ENCODE results near the gene AMDHD2. TPM values are rescaled to one million over a fixed set of nuclear protein-coding genes. Genes with fewer than 3 reads are reported as not detected.

The AMDHD2 gene
- total and polyA plus RNA-seq, 2 of the 13 experiments (the other 11 are each of a cell fraction or from before 2014, with no cell fraction given), result 33.5 to 39.1 TPM

GRCh38 chr16:2505695-2506094 lies 14.5 kb upstream of the AMDHD2 start:
- intact Hi-C loops (cut with micrococcal nuclease; ENCODE audit: unreplicated experiment), result loop anchor here (10.0 kb wide), 1 partner anchor 161 kb away; the partner anchor contains the start of gene ABCA3
- Histone ChIP-seq H3K79me2 (ENCODE audit: insufficient read depth, low read length) (no peaks in the 10 kb centered on the region), H2AFZ (ENCODE audit: low read length) (no peak overlapping the region), H3K4me3 (replicated peaks in 1 of 3; ENCODE audit: insufficient read depth in 1 of 3, low read depth in 2 of 3, low read length in 3 of 3) (no peak overlapping the region), H3K9me3 (ENCODE audit: low read length) (no peaks in the 10 kb centered on the region), H3K4me1 (ENCODE audit: insufficient read depth, low read length) (peaks cover 22% of the 10 kb centered on the region), H3K27ac (ENCODE audit: extremely low read length, insufficient read depth, low read length) (no peak overlapping the region), H3K4me2 (ENCODE audit: low read depth, low read length) (no peak overlapping the region), H3K9ac (ENCODE audit: insufficient read depth, low read depth, low read length) (no peak overlapping the region), H3K27me3 (ENCODE audit: control insufficient read depth in 1 of 2, insufficient read depth in 2 of 2, low read length in 2 of 2) (no peaks in the 10 kb centered on the region), H4K20me1 (ENCODE audit: insufficient read depth, low read length) (no peaks in the 10 kb centered on the region), H3K36me3 (replicated peaks in 1 of 2; ENCODE audit: control insufficient read depth in 1 of 2, insufficient read depth in 2 of 2, low read length in 2 of 2) (peaks cover 0 to 2% of the 10 kb centered on the region in 2 experiments; a peak in 1 of 5 replicates)
- DNase-seq (ENCODE audit: low spot score) (no peak), ATAC-seq (no peak), FAIRE-seq (no peak)
- in situ Hi-C loops (cut with HindIII; ENCODE audit: extremely low pct_ligation_motif_present, low pct_unique_long_range_greater_than_20kb), result no loop called here
- BruUV-seq (replicated peaks), result no TSS peak
- no peak for TF ChIP-seq GMEB1 (CRISPR knock-in tag; IDR thresholded peaks at IDR 0.05; ENCODE audit: borderline replicate concordance)
- no peak for TF ChIP-seq ZNF75D (CRISPR knock-in tag; IDR thresholded peaks at IDR 0.05; ENCODE audit: borderline replicate concordance)
- no peak for TF ChIP-seq ZMYM2 (CRISPR knock-in tag; IDR thresholded peaks at IDR 0.05)
- TF ChIP-seq NFE2L2 (IDR thresholded peaks at IDR 0.05; ENCODE audit: low read length), result no peak
- TF ChIP-seq ZNF770 (CRISPR knock-in tag; IDR thresholded peaks at IDR 0.05), result no peak
- no peak for TF ChIP-seq ZNF891 (CRISPR knock-in tag; IDR thresholded peaks at IDR 0.05)
- no peak for TF ChIP-seq ARNTL (CRISPR knock-in tag; IDR thresholded peaks at IDR 0.05)
- no peak for TF ChIP-seq ARNT2 (CRISPR knock-in tag; IDR thresholded peaks at IDR 0.05; ENCODE audit: low read depth)
- no peak for TF ChIP-seq BRCA1 (CRISPR knock-in tag; IDR thresholded peaks at IDR 0.05)
- no peak for TF ChIP-seq PAX8 (CRISPR knock-in tag; IDR thresholded peaks at IDR 0.05; ENCODE audit: borderline replicate concordance)
- no peak for TF ChIP-seq TOE1 (CRISPR knock-in tag; IDR thresholded peaks at IDR 0.05)
- no peak for TF ChIP-seq ZBTB25 (CRISPR knock-in tag; IDR thresholded peaks at IDR 0.05)
- TF ChIP-seq ZNF773 (CRISPR knock-in tag; IDR thresholded peaks at IDR 0.05; ENCODE audit: borderline replicate concordance), result no peak
- no peak for TF ChIP-seq MXD1 (CRISPR knock-in tag; IDR thresholded peaks at IDR 0.05)
- no peak for TF ChIP-seq ZNF446 (CRISPR knock-in tag; IDR thresholded peaks at IDR 0.05)
- ChIA-PET POLR2A (no interaction called here), CTCF (ENCODE audit: low intra/inter-chr PET ratio, low total read pairs) (no interaction called here)
- 91% methylated on average over 14 of the region's 14 CpGs for WGBS (ENCODE audit: low lambda C conversion rate)
